Fibroblast of lung (primary cell): ENCODE results near the gene MYO1D.

Source experiments
- EZH2 ChIP-seq: IDR thresholded peaks from 2 replicates; pipeline ENCODE4 v1.5.1; 2012; ENCODE audit warnings: low read length, control low read depth, mild to moderate bottlenecking; ENCODE audit errors: missing control alignments
- TF ChIP-seq, protein P1 (sequence below), 2 donors: IDR thresholded peaks in 1 of 2; conservative IDR thresholded peaks in 1 of 2; 1 replicate in 1 of 2; 2 replicates in 1 of 2; pipeline ENCODE4 v1.5.1; 2011 to 2012; ENCODE audit warnings: low read length in 2 of 2, control low read depth in 1 of 2, inconsistent platforms in 1 of 2, low read depth in 1 of 2, mild to moderate bottlenecking in 1 of 2

DNA sequence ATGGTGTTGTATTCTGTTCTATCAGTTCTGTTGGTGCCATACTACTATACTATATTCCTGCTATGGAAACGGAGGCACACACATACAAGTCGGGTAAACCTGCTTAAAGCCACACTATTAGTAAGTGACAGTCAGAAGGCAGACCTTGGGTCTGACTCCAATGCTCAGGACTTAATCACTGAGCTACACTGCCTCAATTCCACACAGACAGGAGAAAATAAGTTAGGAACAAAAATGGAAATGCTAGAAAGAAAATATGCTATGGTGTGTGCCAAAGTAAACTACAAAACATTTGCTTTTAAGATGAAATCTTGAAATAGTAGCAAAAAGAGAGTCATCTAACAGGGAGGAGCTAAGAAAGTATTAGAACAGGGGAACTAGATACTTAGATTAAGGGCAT is 48.1 kb downstream of the MYO1D start:
- TF ChIP-seq, protein P1, sequence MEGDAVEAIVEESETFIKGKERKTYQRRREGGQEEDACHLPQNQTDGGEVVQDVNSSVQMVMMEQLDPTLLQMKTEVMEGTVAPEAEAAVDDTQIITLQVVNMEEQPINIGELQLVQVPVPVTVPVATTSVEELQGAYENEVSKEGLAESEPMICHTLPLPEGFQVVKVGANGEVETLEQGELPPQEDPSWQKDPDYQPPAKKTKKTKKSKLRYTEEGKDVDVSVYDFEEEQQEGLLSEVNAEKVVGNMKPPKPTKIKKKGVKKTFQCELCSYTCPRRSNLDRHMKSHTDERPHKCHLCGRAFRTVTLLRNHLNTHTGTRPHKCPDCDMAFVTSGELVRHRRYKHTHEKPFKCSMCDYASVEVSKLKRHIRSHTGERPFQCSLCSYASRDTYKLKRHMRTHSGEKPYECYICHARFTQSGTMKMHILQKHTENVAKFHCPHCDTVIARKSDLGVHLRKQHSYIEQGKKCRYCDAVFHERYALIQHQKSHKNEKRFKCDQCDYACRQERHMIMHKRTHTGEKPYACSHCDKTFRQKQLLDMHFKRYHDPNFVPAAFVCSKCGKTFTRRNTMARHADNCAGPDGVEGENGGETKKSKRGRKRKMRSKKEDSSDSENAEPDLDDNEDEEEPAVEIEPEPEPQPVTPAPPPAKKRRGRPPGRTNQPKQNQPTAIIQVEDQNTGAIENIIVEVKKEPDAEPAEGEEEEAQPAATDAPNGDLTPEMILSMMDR (conservative IDR thresholded peaks at IDR 0.05 in 1 of 2, IDR thresholded peaks at IDR 0.05 in 1 of 2; ENCODE audit: low read depth in 1 of 2, low read length in 2 of 2), result no peak
- TF ChIP-seq EZH2, result no peak
